SK-N-SH treated with all-trans-retinoic acid at 6 μM for 48 hours (cell line): ENCODE results near the gene CHCHD6.
A peak's percentile ranks its signal among the peaks of the same experiment; 100 is the strongest.

Experiments used
- ATAC-seq: fragments of 200-7000 bp; cut with Tn5 transposase; 3 replicates; pipeline ENCODE4 v1.9.1; 2020; ENCODE audit warnings: mild to moderate bottlenecking, moderate library complexity
- ARNTL ChIP-seq: fragments of 450-650 bp; formaldehyde crosslinking; IDR thresholded peaks from 2 replicates; pipeline ENCODE4 v1.5.0; 2020; ENCODE audit warnings: low read depth, mild to moderate bottlenecking, moderate library complexity, borderline replicate concordance
- BACH2 ChIP-seq: fragments of 250-450 bp; sonication (Bioruptor Pico); IDR thresholded peaks from 2 replicates; pipeline ENCODE4 v1.9.0; 2021; ENCODE audit warnings: mild to moderate bottlenecking, borderline replicate concordance
- CREB5 ChIP-seq: fragments of 250-450 bp; sonication (Bioruptor Pico); IDR thresholded peaks from 2 replicates; pipeline ENCODE4 v1.5.1; 2020; ENCODE audit warnings: low read depth, mild to moderate bottlenecking, moderate library complexity
- CSDC2 ChIP-seq: fragments of 250-450 bp; sonication (Bioruptor Pico); IDR thresholded peaks from 2 replicates; pipeline ENCODE4 v1.5.0; 2020; ENCODE audit warnings: mild to moderate bottlenecking, moderate library complexity
- CSRNP3 ChIP-seq: fragments of 250-450 bp; sonication (Bioruptor Pico); IDR thresholded peaks from 2 replicates; pipeline ENCODE4 v1.5.1; 2021; ENCODE audit warnings: mild to moderate bottlenecking, moderate library complexity
- ESRRG ChIP-seq: fragments of 250-450 bp; sonication (Bioruptor Pico); IDR thresholded peaks from 2 replicates; pipeline ENCODE4 v1.6.1; 2021; ENCODE audit warnings: mild to moderate bottlenecking
- GLIS3 ChIP-seq: fragments of 250-450 bp; sonication (Bioruptor Pico); IDR thresholded peaks from 2 replicates; pipeline ENCODE4 v1.5.0; 2020; ENCODE audit warnings: mild to moderate bottlenecking, moderate library complexity
- ISL1 ChIP-seq: fragments of 250-450 bp; sonication (Bioruptor Pico); IDR thresholded peaks from 2 replicates; pipeline ENCODE4 v2.1.2; 2022; ENCODE audit warnings: mild to moderate bottlenecking, moderate library complexity
- OSR1 ChIP-seq: fragments of 250-450 bp; sonication (Bioruptor Pico); IDR thresholded peaks from 2 replicates; pipeline ENCODE4 v1.8.0; 2022; ENCODE audit warnings: moderate library complexity, mild to moderate bottlenecking, inconsistent platforms
- PATZ1 ChIP-seq: fragments of 250-450 bp; sonication (Bioruptor Pico); IDR thresholded peaks from 2 replicates; pipeline ENCODE4 v1.8.0; 2020; ENCODE audit warnings: mild to moderate bottlenecking, moderate library complexity, borderline replicate concordance
- POU6F1 ChIP-seq: fragments of 250-450 bp; sonication (Bioruptor Pico); IDR thresholded peaks from 2 replicates; pipeline ENCODE4 v1.8.0; 2021; ENCODE audit warnings: low read depth, mild to moderate bottlenecking, moderate library complexity, borderline replicate concordance
- PPARA ChIP-seq: fragments of 250-450 bp; sonication (Bioruptor Pico); IDR thresholded peaks from 2 replicates; pipeline ENCODE4 v1.5.0; 2020; ENCODE audit warnings: mild to moderate bottlenecking, borderline replicate concordance
- RARB ChIP-seq: fragments of 250-450 bp; sonication (Bioruptor Pico); IDR thresholded peaks from 2 replicates; pipeline ENCODE4 v1.8.0; 2021; ENCODE audit warnings: mild to moderate bottlenecking, moderate library complexity
- SNAI2 ChIP-seq: fragments of 250-450 bp; sonication (Bioruptor Pico); IDR thresholded peaks from 2 replicates; pipeline ENCODE4 v1.5.0; 2020; ENCODE audit warnings: mild to moderate bottlenecking, moderate library complexity
- TCF4 ChIP-seq: fragments of 250-450 bp; sonication (Bioruptor Pico); IDR thresholded peaks from 2 replicates; pipeline ENCODE4 v1.8.0; 2021; ENCODE audit warnings: mild to moderate bottlenecking, moderate library complexity, borderline replicate concordance
- TOX ChIP-seq: fragments of 250-450 bp; sonication (Bioruptor Pico); IDR thresholded peaks from 2 replicates; pipeline ENCODE4 v1.8.0; 2021; ENCODE audit warnings: mild to moderate bottlenecking, moderate library complexity, borderline replicate concordance
- TSHZ2 ChIP-seq: fragments of 250-450 bp; sonication (Bioruptor Pico); IDR thresholded peaks from 2 replicates; pipeline ENCODE4 v1.5.0; 2020; ENCODE audit warnings: mild to moderate bottlenecking, moderate library complexity
- ZC3H10 ChIP-seq: fragments of 250-450 bp; sonication (Bioruptor Pico); IDR thresholded peaks from 2 replicates; pipeline ENCODE4 v1.5.1; 2021; ENCODE audit warnings: mild to moderate bottlenecking, moderate library complexity
- ZFP3 ChIP-seq: fragments of 250-450 bp; sonication (Bioruptor Pico); IDR thresholded peaks from 2 replicates; pipeline ENCODE4 v1.5.0; 2020; ENCODE audit warnings: mild to moderate bottlenecking, moderate library complexity
- ZFP30 ChIP-seq: fragments of 450-650 bp; formaldehyde crosslinking; IDR thresholded peaks from 2 replicates; pipeline ENCODE4 v1.5.0; 2022; ENCODE audit warnings: mild to moderate bottlenecking, moderate library complexity
- ZNF565 ChIP-seq: fragments of 450-650 bp; formaldehyde crosslinking; conservative IDR thresholded peaks from 2 replicates; pipeline ENCODE4 v1.5.0; 2020; ENCODE audit warnings: low read depth, mild to moderate bottlenecking, moderate library complexity
- ZNF8 ChIP-seq: fragments of 450-650 bp; formaldehyde crosslinking; IDR thresholded peaks from 2 replicates; pipeline ENCODE4 v1.5.0; 2020; ENCODE audit warnings: mild to moderate bottlenecking, moderate library complexity

CHCHD6 gene

GRCh38 chr3:126961191-126961790 lies 257.3 kb downstream of the CHCHD6 start:
- TF ChIP-seq TOX (CRISPR knock-in tag) = no peak
- TF ChIP-seq ZFP30 (CRISPR knock-in tag) = no peak
- no peak for TF ChIP-seq ZNF8 (CRISPR knock-in tag)
- no peak for TF ChIP-seq BACH2 (CRISPR knock-in tag)
- no peak for TF ChIP-seq PATZ1 (CRISPR knock-in tag)
- no peak for TF ChIP-seq ZNF565
- peak; percentile 56 for ATAC-seq

GRCh38 chr3:126961791-126962461 lies 257.9 kb downstream of the CHCHD6 start:
- no peak for TF ChIP-seq ZNF8 (CRISPR knock-in tag)
- no peak for TF ChIP-seq TSHZ2 (CRISPR knock-in tag)
- TF ChIP-seq ISL1 = no peak
- no peak for TF ChIP-seq SNAI2 (CRISPR knock-in tag)
- no peak for TF ChIP-seq ZFP30 (CRISPR knock-in tag)
- TF ChIP-seq OSR1 (CRISPR knock-in tag) = no peak
- no peak for TF ChIP-seq ARNTL (CRISPR knock-in tag)
- TF ChIP-seq PPARA = no peak
- TF ChIP-seq CSRNP3 (CRISPR knock-in tag) = no peak
- TF ChIP-seq BACH2 (CRISPR knock-in tag) = no peak
- no peak for TF ChIP-seq POU6F1 (CRISPR knock-in tag)
- TF ChIP-seq CREB5 (CRISPR knock-in tag) = no peak
- no peak for TF ChIP-seq ESRRG (CRISPR knock-in tag)
- TF ChIP-seq TCF4 = no peak
- TF ChIP-seq ZNF565 = no peak
- no peak for TF ChIP-seq ZFP3
- TF ChIP-seq TOX (CRISPR knock-in tag) = no peak
- TF ChIP-seq CSDC2 = no peak
- no peak for TF ChIP-seq RARB (CRISPR knock-in tag)
- no peak for ATAC-seq

GRCh38 chr3:126962756-126963155 lies 258.7 kb downstream of the CHCHD6 start:
- no peak for ATAC-seq
- no peak for TF ChIP-seq RARB (CRISPR knock-in tag)
- no peak for TF ChIP-seq PATZ1 (CRISPR knock-in tag)
- TF ChIP-seq GLIS3 (CRISPR knock-in tag) = no peak
- TF ChIP-seq ZC3H10 (CRISPR knock-in tag) = no peak
- no peak for TF ChIP-seq SNAI2 (CRISPR knock-in tag)
- no peak for TF ChIP-seq OSR1 (CRISPR knock-in tag)
- TF ChIP-seq ARNTL (CRISPR knock-in tag) = no peak
- TF ChIP-seq TCF4 = no peak
- no peak for TF ChIP-seq TSHZ2 (CRISPR knock-in tag)
- no peak for TF ChIP-seq ZNF8 (CRISPR knock-in tag)
- TF ChIP-seq CSDC2 = no peak
- no peak for TF ChIP-seq ZNF565
